Measurements from ENCODE around the gene TCEAL7. TPM values are rescaled to one million over a fixed set of nuclear protein-coding genes. Genes with fewer than 3 reads are reported as not detected.

TCEAL7 gene
- total RNA-seq, 1 donor from 2014 or later, result 2.6 TPM

GRCh38 chrX:103310555-103311398, 19.3 kb upstream of the TCEAL7 start, which contains the start of gene BEX2:
TSS of gene BEX2 (minus strand) at chrX:103310990. CDS start at chrX:103309976, 1,014 bp downstream.
- H3K27ac ChIP-seq (replicated peaks), result no peak within 1 kb of the TSS
- DNase-seq, result peak; percentile 16
- H3K4me3 ChIP-seq, result peak within 1 kb of the TSS; percentile 63
- intact Hi-C loops (cut with micrococcal nuclease), result no loop called here
- H3K4me1 ChIP-seq, result peaks cover 6% of the 10 kb centered on the region
- no peaks in the 10 kb centered on the region for H3K36me3 ChIP-seq
- H3K27me3 ChIP-seq (ENCODE audit: low read depth), result peaks cover 18% of the 10 kb centered on the region
- H3K9me3 ChIP-seq (replicated peaks), result no peaks in the 10 kb centered on the region
- no peak for TF ChIP-seq CTCF (IDR thresholded peaks at IDR 0.05; ENCODE audit: borderline replicate concordance)

GRCh38 chrX:103311399-103311780, 18.6 kb upstream of the TCEAL7 start:
- Histone ChIP-seq H3K4me3 (no peak overlapping the region), H3K27ac (replicated peaks) (no peak overlapping the region), H3K4me1 (peaks cover 6% of the 10 kb centered on the region), H3K27me3 (ENCODE audit: low read depth) (peaks cover 18% of the 10 kb centered on the region), H3K9me3 (replicated peaks) (no peaks in the 10 kb centered on the region), H3K36me3 (no peaks in the 10 kb centered on the region)
- intact Hi-C loops (cut with micrococcal nuclease), result no loop called here
- DNase-seq, result no peak
- no peak for TF ChIP-seq CTCF (IDR thresholded peaks at IDR 0.05; ENCODE audit: borderline replicate concordance)

- H3K4me1 ChIP-seq, result no peaks in the 10 kb centered on the region
- H3K36me3 ChIP-seq, result no peaks in the 10 kb centered on the region
- no peak for TF ChIP-seq CTCF (IDR thresholded peaks at IDR 0.05; ENCODE audit: borderline replicate concordance)
- H3K27ac ChIP-seq (replicated peaks), result peak overlapping the region; percentile 19
- intact Hi-C loops (cut with micrococcal nuclease), result no loop called here
- no peaks in the 10 kb centered on the region for H3K27me3 ChIP-seq (ENCODE audit: low read depth)
- DNase-seq, result no peak
- H3K9me3 ChIP-seq (replicated peaks), result no peaks in the 10 kb centered on the region
- peak overlapping the region; percentile 60 for H3K4me3 ChIP-seq
These were observed 746 bp downstream of the TCEAL7 start for GRCh38 chrX:103330681-103331288.

DNA sequence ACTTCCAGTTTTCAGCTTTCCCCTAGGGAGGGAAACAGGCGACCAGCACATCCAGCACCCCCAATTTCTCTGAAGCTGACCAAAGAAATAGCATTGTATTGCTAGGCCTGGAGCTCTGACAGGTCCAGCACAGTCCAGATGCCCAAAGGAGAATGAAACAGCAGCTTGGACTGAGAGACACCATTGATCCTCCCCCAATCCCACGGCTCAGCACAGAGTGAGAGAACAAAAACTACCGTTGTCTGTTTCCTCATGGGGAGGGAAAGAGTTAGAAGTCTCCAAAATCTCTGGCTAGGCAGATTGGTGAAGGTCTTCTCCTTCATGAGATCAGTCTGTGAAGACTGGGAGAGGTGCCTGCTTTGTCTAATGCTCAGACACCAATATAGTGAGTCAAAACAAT, 8.6 kb downstream of the TCEAL7 start:
- H3K27ac ChIP-seq (replicated peaks), result no peak overlapping the region
- H3K9me3 ChIP-seq (replicated peaks), result no peaks in the 10 kb centered on the region
- intact Hi-C loops (cut with micrococcal nuclease), result no loop called here
- no peak overlapping the region for H3K4me3 ChIP-seq
- no peak for DNase-seq
- no peak for TF ChIP-seq CTCF (IDR thresholded peaks at IDR 0.05; ENCODE audit: borderline replicate concordance)
- H3K27me3 ChIP-seq (ENCODE audit: low read depth), result no peaks in the 10 kb centered on the region
- no peaks in the 10 kb centered on the region for H3K36me3 ChIP-seq
- no peaks in the 10 kb centered on the region for H3K4me1 ChIP-seq

GRCh38 chrX:103343105-103343504, 13.1 kb downstream of the TCEAL7 start:
- H3K36me3 ChIP-seq, result no peaks in the 10 kb centered on the region
- TF ChIP-seq CTCF (IDR thresholded peaks at IDR 0.05; ENCODE audit: borderline replicate concordance), result peak; percentile 75
- no peaks in the 10 kb centered on the region for H3K4me1 ChIP-seq
- no peak overlapping the region for H3K4me3 ChIP-seq
- H3K9me3 ChIP-seq (replicated peaks), result no peaks in the 10 kb centered on the region
- peaks cover 3% of the 10 kb centered on the region for H3K27me3 ChIP-seq (ENCODE audit: low read depth)
- intact Hi-C loops (cut with micrococcal nuclease), result loop anchor here (5.0 kb wide), 1 partner anchor 119 kb away; no protein-coding TSS in a partner anchor
- DNase-seq, result peak; percentile 22
- H3K27ac ChIP-seq (replicated peaks), result no peak overlapping the region

Measured in left ventricle myocardium inferior (tissue), 1 donor.